PC-9 (cell line): ENCODE data around the gene MS4A10.

Experiments used
- CTCF ChIP-seq: fragments of 200-600 bp; sonication (generic); conservative IDR thresholded peaks from 2 replicates; pipeline ENCODE4 v1.6.1; 2017; ENCODE audit warnings: mixed run types, antibody characterized with exemption, mild to moderate bottlenecking, moderate library complexity
- EZH2 ChIP-seq: fragments of 200-600 bp; sonication (generic); IDR thresholded peaks from 2 replicates; pipeline ENCODE4 v1.8.0; 2017; ENCODE audit warnings: antibody characterized with exemption, low read depth

GRCh38 chr11:60768202-60768601 lies 16.9 kb upstream of the MS4A10 start:
- TF ChIP-seq CTCF (no peak), EZH2 (no peak)
